Measurements from ENCODE around the gene CACNA2D2.
"Not testable (repeated sequence)": the region's sequence is repeated elsewhere in the genome, so short reads cannot be mapped to it uniquely, and the experiment has no call there.

The CACNA2D2 gene

DNA sequence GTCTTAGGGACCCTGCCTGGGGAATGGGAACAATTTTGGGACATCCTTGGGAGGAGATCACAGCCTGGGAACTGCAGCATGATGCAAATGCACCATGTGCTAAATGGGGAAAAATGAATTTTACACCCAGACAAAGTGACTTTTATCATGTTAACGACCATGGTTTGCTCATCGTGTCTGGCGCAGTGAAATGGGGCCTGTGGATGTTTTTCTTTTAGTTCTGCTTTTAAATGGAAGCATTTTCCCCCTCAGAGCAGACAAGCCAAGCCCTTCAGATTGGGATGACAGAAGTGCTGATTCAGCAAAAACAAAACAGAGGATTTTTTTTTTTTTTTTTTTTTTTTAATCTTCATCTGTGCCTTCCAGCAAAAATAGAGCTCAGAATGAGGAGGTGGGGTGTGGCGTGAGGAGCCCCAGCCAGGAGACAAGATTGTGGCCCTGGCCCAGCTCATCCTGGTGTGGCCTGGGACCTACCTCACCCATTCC, 14.3 kb upstream of the CACNA2D2 start:
- Mint-ChIP-seq H3K4me1 (ENCODE audit: low read depth) (peaks cover 3% of the 10 kb centered on the region), H3K27ac (no peak overlapping the region), H3K4me3 (no peak overlapping the region), H3K9me3 (no peaks in the 10 kb centered on the region), H3K27me3 (peaks cover 3% of the 10 kb centered on the region), H3K36me3 (ENCODE audit: low read depth) (no peaks in the 10 kb centered on the region)
- DNase-seq, result no peak

- H3K4me3 Mint-ChIP-seq, result no peak overlapping the region
- H3K36me3 Mint-ChIP-seq (ENCODE audit: low read depth), result no peaks in the 10 kb centered on the region
- peaks cover 3% of the 10 kb centered on the region for H3K27me3 Mint-ChIP-seq
- DNase-seq, result no peak
- no peak overlapping the region for H3K27ac Mint-ChIP-seq
- no peaks in the 10 kb centered on the region for H3K9me3 Mint-ChIP-seq
- peaks cover 3% of the 10 kb centered on the region for H3K4me1 Mint-ChIP-seq (ENCODE audit: low read depth)
Observed at GRCh38 chr3:50516440-50516871, 13.0 kb upstream of the CACNA2D2 start.

DNA sequence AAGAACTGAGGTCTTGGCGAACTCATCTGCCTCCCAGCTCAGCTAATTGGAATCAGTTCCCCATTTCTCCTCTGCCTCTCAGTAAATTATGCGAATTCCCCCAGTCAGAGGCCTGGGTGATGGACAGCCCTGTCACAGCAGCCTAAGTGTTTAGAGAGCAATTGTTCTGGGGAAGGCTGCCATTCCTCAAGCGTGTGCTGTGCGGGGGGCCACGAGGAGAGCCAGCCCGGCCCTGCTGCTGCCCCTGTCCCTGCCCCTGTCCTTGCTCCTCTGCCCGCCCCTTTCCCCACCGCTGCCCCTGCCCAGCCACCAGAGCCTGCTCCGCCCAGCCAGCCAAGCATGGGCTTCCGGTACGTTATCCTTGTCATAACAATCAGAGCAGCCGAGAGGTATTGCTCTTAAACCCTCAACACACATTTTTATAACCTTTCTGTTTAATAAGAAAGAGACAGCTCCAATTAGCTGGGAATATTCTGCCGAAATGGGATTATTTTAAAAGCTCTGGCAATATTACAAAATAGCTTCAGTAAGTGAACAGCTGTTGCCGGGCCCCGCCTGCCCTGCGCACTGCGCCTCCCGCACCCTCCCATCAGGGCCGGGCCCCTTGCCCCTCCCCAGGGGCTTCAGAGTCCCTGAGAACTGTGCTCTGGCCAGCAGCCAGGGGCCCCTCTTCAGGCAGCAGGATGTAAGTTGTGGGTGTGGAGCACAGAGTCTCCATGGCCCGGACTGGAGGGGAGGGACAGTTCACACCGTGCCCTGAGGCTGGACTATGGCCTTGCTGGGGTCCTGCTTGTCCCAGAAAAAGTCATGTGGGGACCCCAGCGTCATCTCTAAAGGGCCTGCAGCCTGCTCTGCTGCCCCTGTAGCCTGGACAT, 12.4 kb upstream of the CACNA2D2 start:
- Mint-ChIP-seq H3K27me3 (peaks cover 3% of the 10 kb centered on the region), H3K4me3 (no peak overlapping the region), H3K9me3 (no peaks in the 10 kb centered on the region), H3K36me3 (ENCODE audit: low read depth) (no peaks in the 10 kb centered on the region), H3K27ac (no peak overlapping the region), H3K4me1 (ENCODE audit: low read depth) (peaks cover 3% of the 10 kb centered on the region)
- DNase-seq, result no peak

- DNase-seq; H3K4me3 Mint-ChIP-seq; H3K9me3 Mint-ChIP-seq; H3K27me3 Mint-ChIP-seq; H3K36me3 Mint-ChIP-seq (ENCODE audit: low read depth); H3K4me1 Mint-ChIP-seq (ENCODE audit: low read depth); H3K27ac Mint-ChIP-seq: not testable (repeated sequence)
Observed at GRCh38 chr3:50512908-50513307, 9.5 kb upstream of the CACNA2D2 start.

DNA sequence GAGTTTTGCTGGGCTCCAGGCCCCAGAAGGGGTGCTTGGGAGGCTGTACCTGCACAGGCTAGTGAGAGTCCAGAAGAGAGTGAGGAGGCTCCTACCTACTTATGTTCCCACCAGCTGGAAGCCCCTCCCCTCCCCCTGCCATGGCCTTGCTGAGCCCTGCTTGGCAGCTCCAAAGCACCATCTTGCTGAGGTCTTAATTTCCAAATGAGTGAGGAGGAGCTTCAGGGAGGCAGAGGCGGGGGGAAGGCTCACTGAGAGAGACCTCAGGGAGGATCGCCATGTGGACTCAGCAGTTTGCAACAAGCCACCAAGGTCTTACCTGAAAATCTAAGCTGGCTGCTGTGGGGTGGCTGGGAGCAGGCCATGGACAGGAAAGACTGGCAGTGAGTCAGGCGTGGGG, 8.7 kb upstream of the CACNA2D2 start:
- DNase-seq, result no peak

GRCh38 chr3:50510325-50510724, 6.9 kb upstream of the CACNA2D2 start:
- no peak overlapping the region for H3K4me3 Mint-ChIP-seq
- H3K9me3 Mint-ChIP-seq, result no peaks in the 10 kb centered on the region
- no peaks in the 10 kb centered on the region for H3K4me1 Mint-ChIP-seq (ENCODE audit: low read depth)
- H3K27ac Mint-ChIP-seq, result no peak overlapping the region
- H3K36me3 Mint-ChIP-seq (ENCODE audit: low read depth), result no peaks in the 10 kb centered on the region
- no peak for DNase-seq
- no peaks in the 10 kb centered on the region for H3K27me3 Mint-ChIP-seq

More for the DNA sequence above, 8.7 kb upstream of the CACNA2D2 start:
- no peak overlapping the region for H3K4me3 Mint-ChIP-seq
- H3K36me3 Mint-ChIP-seq (ENCODE audit: low read depth), result no peaks in the 10 kb centered on the region
- no peaks in the 10 kb centered on the region for H3K9me3 Mint-ChIP-seq
- no peaks in the 10 kb centered on the region for H3K27me3 Mint-ChIP-seq
- no peak overlapping the region for H3K27ac Mint-ChIP-seq
- H3K4me1 Mint-ChIP-seq (ENCODE audit: low read depth), result peaks cover 3% of the 10 kb centered on the region

DNA sequence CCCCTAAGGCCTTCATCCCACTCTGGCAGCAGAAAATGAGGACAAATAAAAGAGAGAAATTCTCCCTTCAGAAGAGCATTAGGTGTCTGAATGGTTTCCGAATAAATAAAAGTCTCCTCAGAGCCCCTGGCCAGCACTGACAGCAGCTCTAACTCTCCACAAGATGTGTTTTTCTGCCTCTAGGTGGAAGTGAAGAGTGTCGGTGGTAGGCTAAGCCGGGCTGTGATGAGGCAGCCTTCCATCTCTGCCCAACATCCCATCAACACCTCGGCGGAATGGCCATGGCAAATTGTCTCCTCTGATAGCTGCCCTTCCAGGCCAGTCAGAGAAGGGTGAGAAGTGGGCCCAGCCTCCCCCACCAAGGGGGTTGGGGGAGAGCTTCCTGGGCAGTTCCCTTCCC, 6.3 kb upstream of the CACNA2D2 start:
- Mint-ChIP-seq H3K27me3 (no peaks in the 10 kb centered on the region), H3K9me3 (no peaks in the 10 kb centered on the region), H3K36me3 (ENCODE audit: low read depth) (no peaks in the 10 kb centered on the region), H3K4me1 (ENCODE audit: low read depth) (no peaks in the 10 kb centered on the region), H3K27ac (no peak overlapping the region), H3K4me3 (no peak overlapping the region)
- DNase-seq, result no peak

DNA sequence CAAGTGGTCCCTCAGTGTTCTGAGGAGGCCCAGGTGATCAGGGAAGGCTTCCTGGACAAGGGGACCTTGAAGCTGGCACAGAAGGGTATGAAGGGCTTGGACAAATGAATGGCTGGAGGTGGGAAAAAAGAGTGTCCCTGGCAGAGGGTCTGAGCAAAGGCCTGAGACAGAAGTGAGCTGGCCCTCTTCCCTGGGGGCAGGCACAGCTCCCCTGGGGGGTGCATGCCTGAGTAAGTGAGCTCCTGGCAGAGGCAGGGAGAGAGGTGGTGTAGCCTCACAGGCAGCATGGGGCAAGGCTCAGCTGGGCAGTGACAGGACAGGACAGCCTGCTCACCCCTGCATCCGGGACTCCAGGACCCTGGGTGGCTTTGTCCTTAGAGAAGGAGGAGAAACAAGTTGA, 5.4 kb upstream of the CACNA2D2 start:
- Mint-ChIP-seq H3K9me3 (no peaks in the 10 kb centered on the region), H3K4me3 (no peak overlapping the region), H3K27ac (no peak overlapping the region), H3K36me3 (ENCODE audit: low read depth) (no peaks in the 10 kb centered on the region), H3K4me1 (ENCODE audit: low read depth) (no peaks in the 10 kb centered on the region), H3K27me3 (peaks cover 7% of the 10 kb centered on the region)
- no peak for DNase-seq

DNA sequence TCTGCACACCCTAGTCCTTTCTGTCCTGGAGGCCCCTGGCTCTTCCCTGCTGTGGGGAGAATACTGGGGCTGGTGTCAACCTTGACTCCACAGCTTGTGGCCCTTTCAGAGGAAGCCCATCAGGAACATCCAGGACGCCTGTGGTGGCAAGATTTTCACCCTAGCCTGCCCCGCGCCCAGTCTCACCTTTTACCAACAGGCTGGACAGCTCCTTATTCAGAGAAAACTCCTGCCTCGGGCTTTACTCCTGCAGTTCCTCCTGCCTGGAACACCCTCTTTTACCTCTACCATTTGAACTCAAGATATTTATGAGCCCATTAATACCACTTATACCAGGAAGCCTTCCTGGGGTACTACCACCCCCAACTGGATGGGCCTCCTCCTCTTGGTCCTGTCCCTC, 2.7 kb upstream of the CACNA2D2 start:
- H3K36me3 Mint-ChIP-seq (ENCODE audit: low read depth), result no peaks in the 10 kb centered on the region
- H3K27ac Mint-ChIP-seq, result no peak overlapping the region
- H3K4me1 Mint-ChIP-seq (ENCODE audit: low read depth), result peaks cover 5% of the 10 kb centered on the region
- H3K9me3 Mint-ChIP-seq, result no peaks in the 10 kb centered on the region
- no peak overlapping the region for H3K4me3 Mint-ChIP-seq
- no peak for DNase-seq
- H3K27me3 Mint-ChIP-seq, result peaks cover 23% of the 10 kb centered on the region

GRCh38 chr3:50504681-50505080, 1.2 kb upstream of the CACNA2D2 start:
- H3K27ac Mint-ChIP-seq, result no peak overlapping the region
- no peaks in the 10 kb centered on the region for H3K9me3 Mint-ChIP-seq
- H3K4me1 Mint-ChIP-seq (ENCODE audit: low read depth), result peaks cover 5% of the 10 kb centered on the region
- DNase-seq, result no peak
- no peaks in the 10 kb centered on the region for H3K36me3 Mint-ChIP-seq (ENCODE audit: low read depth)
- H3K4me3 Mint-ChIP-seq, result no peak overlapping the region
- peaks cover 36% of the 10 kb centered on the region for H3K27me3 Mint-ChIP-seq

GRCh38 chr3:50502584-50503423, 630 bp downstream of the CACNA2D2 start:
- Mint-ChIP-seq H3K4me1 (ENCODE audit: low read depth) (peaks cover 5% of the 10 kb centered on the region), H3K4me3 (peak overlapping the region; percentile 65), H3K9me3 (no peaks in the 10 kb centered on the region), H3K36me3 (ENCODE audit: low read depth) (no peaks in the 10 kb centered on the region), H3K27me3 (peaks cover 40% of the 10 kb centered on the region), H3K27ac (no peak overlapping the region)
- peak; percentile 50 for DNase-seq

DNA sequence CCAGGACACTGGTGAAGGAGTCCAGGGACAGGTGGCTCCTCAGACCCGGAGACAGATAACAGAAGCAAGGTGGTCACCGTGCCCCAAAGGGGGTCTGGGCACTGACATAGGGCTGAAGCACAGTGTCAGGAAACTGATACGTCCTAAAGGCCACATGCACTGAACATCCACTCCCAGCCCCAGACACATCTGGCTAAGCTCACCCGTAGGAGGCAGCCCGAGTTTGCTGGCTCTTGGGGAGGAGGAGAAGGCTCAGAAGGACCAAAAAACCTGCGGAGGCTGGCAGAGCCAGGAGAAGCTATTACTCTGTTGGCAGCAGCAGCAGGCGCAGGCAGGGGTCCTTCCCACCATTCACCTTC, 1.2 kb downstream of the CACNA2D2 start:
- DNase-seq, result no peak
- H3K36me3 Mint-ChIP-seq (ENCODE audit: low read depth), result no peaks in the 10 kb centered on the region
- no peaks in the 10 kb centered on the region for H3K9me3 Mint-ChIP-seq
- peaks cover 5% of the 10 kb centered on the region for H3K4me1 Mint-ChIP-seq (ENCODE audit: low read depth)
- peaks cover 40% of the 10 kb centered on the region for H3K27me3 Mint-ChIP-seq
- no peak overlapping the region for H3K27ac Mint-ChIP-seq
- H3K4me3 Mint-ChIP-seq, result peak overlapping the region; percentile 65

DNA sequence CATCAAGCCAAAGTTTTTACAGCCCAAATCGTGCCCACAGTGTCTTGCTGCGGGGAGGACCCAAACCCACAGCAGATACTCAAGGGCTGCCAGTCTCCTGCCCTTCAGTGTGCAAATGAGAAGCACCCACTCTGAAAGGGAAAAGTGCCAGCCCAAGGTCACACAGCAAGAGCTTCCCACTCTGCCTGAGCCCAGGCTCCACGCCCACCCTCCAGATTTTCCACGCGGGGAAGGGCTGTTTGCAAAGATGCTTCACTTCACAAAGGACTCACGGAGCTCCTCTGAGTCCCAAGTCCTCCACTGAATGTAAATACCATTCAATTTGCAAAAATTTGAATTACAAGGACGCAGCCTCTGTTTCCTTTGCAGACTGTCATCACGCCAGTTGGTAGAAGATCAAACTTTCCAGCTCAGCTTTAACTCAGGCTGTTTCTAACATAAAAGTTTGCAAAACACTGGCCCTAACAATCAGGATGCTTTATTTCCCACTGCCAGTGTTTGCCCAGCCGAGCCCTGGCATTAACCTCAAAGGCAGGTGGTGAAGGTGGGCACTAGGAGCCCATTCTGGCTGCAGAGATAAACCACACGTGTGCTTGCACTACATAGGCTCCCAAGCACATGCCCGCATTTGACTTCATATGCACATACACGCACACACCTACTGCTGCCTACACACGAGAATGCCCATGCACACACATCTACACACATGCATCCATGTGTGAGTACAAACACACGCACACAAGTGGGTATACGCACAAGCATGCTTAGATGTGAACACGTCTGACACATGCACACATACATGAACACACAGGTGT, 7.6 kb downstream of the CACNA2D2 start:
- Mint-ChIP-seq H3K9me3 (no peaks in the 10 kb centered on the region), H3K27ac (no peak overlapping the region), H3K4me1 (ENCODE audit: low read depth) (peaks cover 7% of the 10 kb centered on the region), H3K4me3 (no peak overlapping the region), H3K36me3 (ENCODE audit: low read depth) (no peaks in the 10 kb centered on the region), H3K27me3 (peaks cover 13% of the 10 kb centered on the region)
- DNase-seq, result no peak

DNA sequence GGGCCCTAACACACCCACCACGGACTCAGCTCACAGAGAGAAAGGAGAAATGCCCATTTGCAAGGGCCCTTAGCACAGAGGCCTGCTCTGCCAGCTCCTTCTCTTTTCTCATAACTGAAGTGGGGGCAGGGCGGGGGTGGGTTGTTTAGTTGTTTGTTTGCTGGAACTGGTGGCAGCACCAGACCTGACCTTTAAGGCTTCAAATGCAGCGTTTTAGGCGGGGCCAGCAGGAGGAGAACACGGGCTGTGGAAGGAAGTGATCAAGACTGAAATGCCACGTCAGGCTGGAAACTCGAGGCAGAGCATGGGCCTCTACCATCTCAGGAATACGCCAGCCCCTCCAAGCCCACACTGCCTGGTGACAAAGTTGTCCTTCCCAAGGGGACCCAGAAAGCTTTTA, 9.3 kb downstream of the CACNA2D2 start:
- DNase-seq, result no peak
- Mint-ChIP-seq H3K9me3 (no peaks in the 10 kb centered on the region), H3K27me3 (no peaks in the 10 kb centered on the region), H3K36me3 (ENCODE audit: low read depth) (no peaks in the 10 kb centered on the region), H3K4me1 (ENCODE audit: low read depth) (peaks cover 9% of the 10 kb centered on the region), H3K27ac (no peak overlapping the region), H3K4me3 (no peak overlapping the region)
